HL-60 (cell line): ENCODE results near the gene DIP2B.
A peak's percentile ranks its signal among the peaks of the same experiment; 100 is the strongest.

Source experiments
- DNase-seq, 2 experiments: peaks; one replicate each; pipeline ENCODE4 v3.0.0-alpha.2; 2010 to 2020; ENCODE audit warnings: low read depth in 1 of 2, low spot score in 1 of 2
- H3K27ac ChIP-seq: fragments of 250-450 bp; sonication (Bioruptor Pico); replicated peaks from 2 replicates; pipeline ENCODE4 v1.5.1; 2020; ENCODE audit warnings: mild to moderate bottlenecking, moderate library complexity
- H3K27me3 ChIP-seq: fragments of 250-450 bp; sonication (Bioruptor Pico); 2 replicates; pipeline ENCODE4 v1.5.1; 2021; ENCODE audit warnings: mild to moderate bottlenecking, moderate library complexity; ENCODE audit not compliant: insufficient read depth, poor library complexity, severe bottlenecking
- H3K4me3 ChIP-seq: replicated peaks from 2 replicates; pipeline ENCODE4 v1.5.1; 2011; ENCODE audit warnings: mild to moderate bottlenecking, control low read depth, low read length; ENCODE audit not compliant: insufficient read depth
- CTCF ChIP-seq: IDR thresholded peaks from one replicate; pipeline ENCODE4 v1.5.1; 2011; ENCODE audit warnings: low read length, control low read depth, inconsistent platforms; ENCODE audit not compliant: insufficient read depth
- GABPA ChIP-seq: IDR thresholded peaks from 2 replicates; pipeline ENCODE4 v1.6.1; 2012; ENCODE audit warnings: low read depth
- POLR2AphosphoS5 ChIP-seq: IDR thresholded peaks from 2 replicates; pipeline ENCODE4 v1.6.1; 2012; ENCODE audit warnings: low read depth
- REST ChIP-seq: IDR thresholded peaks from 2 replicates; pipeline ENCODE4 v1.6.1; 2012; ENCODE audit warnings: low read depth; ENCODE audit not compliant: insufficient replicate concordance
- SPI1 ChIP-seq: IDR thresholded peaks from 2 replicates; pipeline ENCODE4 v1.6.1; 2012; ENCODE audit warnings: low read depth, mild to moderate bottlenecking, borderline replicate concordance

The DIP2B gene

GRCh38 chr12:50604640-50604920 lies 99.8 kb downstream of the DIP2B start:
- H3K27me3 ChIP-seq, result no peaks in the 10 kb centered on the region
- DNase-seq, result no peak
- no peak for TF ChIP-seq GABPA
- no peak for TF ChIP-seq CTCF
- TF ChIP-seq REST, result no peak
- no peak for TF ChIP-seq POLR2AphosphoS5
- no peak for TF ChIP-seq SPI1
- no peak overlapping the region for H3K27ac ChIP-seq
- H3K4me3 ChIP-seq, result no peak overlapping the region

- DNase-seq, result no peak
- TF ChIP-seq POLR2AphosphoS5, result no peak
- H3K27ac ChIP-seq, result no peak overlapping the region
- no peak overlapping the region for H3K4me3 ChIP-seq
- H3K27me3 ChIP-seq, result no peaks in the 10 kb centered on the region
Observed at GRCh38 chr12:50606675-50607375, 102.0 kb downstream of the DIP2B start.

- DNase-seq, result peak in 1 of 2 experiments; percentile 5
- no peak overlapping the region for H3K27ac ChIP-seq
- no peaks in the 10 kb centered on the region for H3K27me3 ChIP-seq
- TF ChIP-seq CTCF (no peak), POLR2AphosphoS5 (no peak), REST (no peak), GABPA (no peak), SPI1 (no peak)
- no peak overlapping the region for H3K4me3 ChIP-seq
Observed at GRCh38 chr12:50609292-50609874, 104.6 kb downstream of the DIP2B start.

- H3K27ac ChIP-seq, result no peak overlapping the region
- no peaks in the 10 kb centered on the region for H3K27me3 ChIP-seq
- H3K4me3 ChIP-seq, result no peak overlapping the region
- DNase-seq, result no peak
- TF ChIP-seq REST (no peak), SPI1 (no peak), GABPA (no peak)
Observed at GRCh38 chr12:50610171-50610570, 105.4 kb downstream of the DIP2B start.
